Ovary (tissue), 9 donors: ENCODE measurements around the gene FLNA. TPM values are rescaled to one million over a fixed set of nuclear protein-coding genes. Genes with fewer than 3 reads are reported as not detected.

Source experiments
- DNase-seq, 5 donors: peaks; one replicate each; pipeline ENCODE4 v3.0.0-alpha.2; 2019 to 2020
- H3K27ac ChIP-seq, 2 donors: fragments of 200-600 bp; one replicate each; pipeline versions ENCODE4 v1.5.1 to v1.8.0; 2019 to 2022
- H3K27me3 ChIP-seq: fragments of 200-600 bp; one replicate; pipeline ENCODE4 v1.8.0; 2022
- H3K36me3 ChIP-seq: fragments of 200-600 bp; sonication (generic); one replicate; pipeline ENCODE4 v1.5.1; 2019
- H3K4me1 ChIP-seq: one replicate; pipeline ENCODE4 v1.8.1; 2013; ENCODE audit warnings: mild to moderate bottlenecking, moderate library complexity; ENCODE audit not compliant: insufficient read depth
- H3K4me3 ChIP-seq: fragments of 200-600 bp; sonication (generic); one replicate; pipeline ENCODE4 v1.5.1; 2017
- H3K9me3 ChIP-seq, 2 donors: fragments of 200-600 bp in 1 of 2; sonication (generic) in 1 of 2; one replicate each; pipeline versions ENCODE4 v1.5.1 to v1.8.1; 2013 to 2019; ENCODE audit warnings: mild to moderate bottlenecking in 1 of 2, moderate library complexity in 1 of 2
- EP300 ChIP-seq: sonication (generic); formaldehyde crosslinking; IDR thresholded peaks from one replicate; pipeline ENCODE4 v1.6.1; 2017; ENCODE audit warnings: antibody characterized with exemption
- POLR2A ChIP-seq: fragments of 450-650 bp; IDR thresholded peaks from one replicate; pipeline ENCODE4 v1.6.1; 2017; ENCODE audit warnings: antibody characterized with exemption, mild to moderate bottlenecking, moderate library complexity
- WGBS, 3 donors: extraction: QIAGEN DNeasy Blood & Tissue Kit in 1 of 3; methylation state at CpG; one replicate each; pipeline versions ENCODE4 v1.1.5 to v1.1.7; 2013 to 2017; 5-methylcytosine and 5-hydroxymethylcytosine counted together
- intact Hi-C, 4 donors: fragments of 100-400 bp; cut with DNase I; formaldehyde crosslinking; loops; one replicate each; pipeline versions ENCODE4 v1.11.0 to v1.15.1; 2022 to 2023
- polyA plus RNA-seq, 2 donors: library from polyadenylated mRNA; stranded (reverse); fragments of 200-250 nt in 1 of 2; fragments of 350-450 nt in 1 of 2; fragmentation: Illumina TruSeq in 1 of 2; extraction: RNeasy Lipid Tissue Mini Kit (QIAGEN cat#74804) in 1 of 2; gene quantifications; one replicate each; pipeline ENCODE4 v1.2.3, GENCODE V29; 2013 to 2014
- total RNA-seq, 7 donors: library from RNA; depleted of rRNA in 2 of 7; stranded (reverse); fragments of >200 nt in 2 of 7; fragmentation: NEBNext Ultra II Directional in 3 of 7; extraction: Animal tissue kit (Norgen Biotek cat#: 25700) in 3 of 7; gene quantifications; one replicate each; pipeline versions ENCODE4 v1.1.0 to v1.2.4, GENCODE V29; 2016 to 2023
- TF ChIP-seq, protein P1 (sequence below), 3 donors: fragments of 450-650 bp in 2 of 3; fragments of 200-600 bp in 1 of 3; IDR thresholded peaks; one replicate each; pipeline versions ENCODE4 v1.5.1 to v1.8.0; 2016 to 2022; ENCODE audit warnings: antibody characterized with exemption in 3 of 3, mild to moderate bottlenecking in 1 of 3
- donor health status: DM: no; HTN: no; CAD: no; lungs with moderate emphysema.
- donor health status: DM: no; HTN: no; CAD: no.
- donor health status: Bipolar disorder and iron deficiency.
- donor health status: DM: yes; HTN: yes; CAD: no.
- donor health status: DM: no; HTN: no; CAD: no.
- donor health status: DM: yes; HTN: yes; CAD: no.

FLNA gene
- total and polyA plus RNA-seq, 9 donors, result 327 to 2,249 (median 885) TPM

DNA sequence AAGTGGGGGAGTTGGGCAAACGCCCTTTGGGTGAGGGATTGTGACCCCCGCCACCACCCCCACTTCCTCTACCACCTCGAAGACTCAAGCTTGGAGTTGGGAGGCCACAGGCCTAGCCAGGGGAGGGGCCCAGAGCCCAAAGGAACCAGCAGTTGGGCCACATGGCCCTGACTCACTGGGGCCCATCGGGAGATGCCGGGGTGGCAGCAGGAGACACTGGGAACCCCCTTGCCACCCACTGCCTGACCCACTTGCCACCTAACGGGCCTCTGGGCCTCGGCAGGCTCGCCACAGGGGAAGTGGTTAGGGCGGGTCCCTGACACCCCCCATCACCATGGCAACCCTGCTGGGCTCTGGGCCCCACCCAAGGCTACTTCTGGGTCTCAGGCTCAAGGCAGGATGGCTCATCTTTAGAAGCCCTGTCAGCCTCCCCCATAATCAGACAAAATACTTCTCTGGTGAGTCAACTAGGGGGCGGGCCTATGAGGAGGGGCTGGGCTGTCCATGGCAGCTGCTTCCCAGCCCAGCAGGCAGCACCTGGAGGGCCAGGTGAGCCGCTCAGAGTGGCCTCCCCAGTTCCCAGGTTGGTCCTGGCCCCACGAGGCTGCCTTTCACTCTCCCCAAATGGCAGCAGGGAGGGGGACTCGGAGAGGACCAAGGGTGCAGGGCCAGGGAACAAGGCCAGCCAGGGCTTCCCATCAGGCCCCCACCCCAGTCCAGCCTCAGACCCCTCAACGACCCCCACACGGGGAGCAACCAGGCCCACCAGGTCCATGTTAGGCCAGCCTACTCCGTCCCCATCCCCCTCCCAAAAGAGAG lies 5.6 kb downstream of the FLNA start:
- 35 to 51% (median 41%) methylated on average over 11 to 16 of the region's 16 CpGs for WGBS, 3 donors
- no peaks in the 10 kb centered on the region for H3K36me3 ChIP-seq
- peaks cover 8% of the 10 kb centered on the region for H3K4me1 ChIP-seq
- intact Hi-C loops, result no loop called here
- peak; percentile 81 to 90 (median 83) for DNase-seq
- H3K4me3 ChIP-seq, result peak overlapping the region; percentile 55
- TF ChIP-seq, protein P1, sequence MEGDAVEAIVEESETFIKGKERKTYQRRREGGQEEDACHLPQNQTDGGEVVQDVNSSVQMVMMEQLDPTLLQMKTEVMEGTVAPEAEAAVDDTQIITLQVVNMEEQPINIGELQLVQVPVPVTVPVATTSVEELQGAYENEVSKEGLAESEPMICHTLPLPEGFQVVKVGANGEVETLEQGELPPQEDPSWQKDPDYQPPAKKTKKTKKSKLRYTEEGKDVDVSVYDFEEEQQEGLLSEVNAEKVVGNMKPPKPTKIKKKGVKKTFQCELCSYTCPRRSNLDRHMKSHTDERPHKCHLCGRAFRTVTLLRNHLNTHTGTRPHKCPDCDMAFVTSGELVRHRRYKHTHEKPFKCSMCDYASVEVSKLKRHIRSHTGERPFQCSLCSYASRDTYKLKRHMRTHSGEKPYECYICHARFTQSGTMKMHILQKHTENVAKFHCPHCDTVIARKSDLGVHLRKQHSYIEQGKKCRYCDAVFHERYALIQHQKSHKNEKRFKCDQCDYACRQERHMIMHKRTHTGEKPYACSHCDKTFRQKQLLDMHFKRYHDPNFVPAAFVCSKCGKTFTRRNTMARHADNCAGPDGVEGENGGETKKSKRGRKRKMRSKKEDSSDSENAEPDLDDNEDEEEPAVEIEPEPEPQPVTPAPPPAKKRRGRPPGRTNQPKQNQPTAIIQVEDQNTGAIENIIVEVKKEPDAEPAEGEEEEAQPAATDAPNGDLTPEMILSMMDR (IDR thresholded peaks at IDR 0.05), result no peak
- TF ChIP-seq EP300 (no peak), POLR2A (peak; percentile 13)
- no peaks in the 10 kb centered on the region for H3K27me3 ChIP-seq
- H3K9me3 ChIP-seq, result no peaks in the 10 kb centered on the region
- peak overlapping the region; percentile 87 to 90 for H3K27ac ChIP-seq

DNA sequence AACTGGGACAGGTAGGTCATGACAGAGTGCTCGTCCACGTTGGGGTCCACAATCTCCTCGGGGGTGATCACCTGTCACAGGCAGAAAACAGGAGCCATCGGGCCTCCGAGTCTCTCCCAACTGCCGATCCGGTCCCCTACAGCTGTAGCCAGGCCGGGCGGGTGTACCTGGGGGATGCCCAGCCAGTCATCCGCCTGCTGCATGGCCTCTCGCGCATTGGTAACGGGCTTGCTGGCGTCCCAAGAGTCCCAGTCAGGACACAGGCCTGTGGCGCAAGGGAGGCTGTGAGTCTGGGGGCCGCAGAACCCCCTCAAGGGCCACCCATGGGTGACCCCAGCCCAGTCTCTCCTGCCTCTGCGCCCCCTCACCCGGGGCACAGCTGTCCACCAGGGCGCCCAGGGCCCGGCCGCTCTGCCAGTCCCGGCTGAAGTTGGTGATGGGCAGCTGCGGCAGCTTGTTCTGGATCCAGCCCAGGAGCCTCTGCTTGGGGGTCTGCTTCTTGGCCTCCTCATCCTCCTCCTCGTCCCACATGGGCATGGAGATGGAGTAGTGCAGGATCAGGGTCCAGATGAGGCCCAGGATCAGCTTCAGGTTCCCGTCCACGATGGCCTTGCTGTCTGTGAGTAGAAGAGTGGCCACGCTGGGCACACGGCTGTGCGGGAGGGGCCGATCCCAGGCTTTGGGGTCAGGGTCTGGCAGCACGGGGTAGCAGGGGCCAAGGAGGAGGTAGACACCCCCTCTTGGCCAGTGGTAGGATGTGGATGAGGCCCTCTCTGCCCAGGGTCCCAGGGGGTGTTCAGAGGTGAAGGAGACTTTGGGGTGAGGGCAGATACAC lies 6.7 kb downstream of the FLNA start:
- Histone ChIP-seq H3K36me3 (no peaks in the 10 kb centered on the region), H3K27me3 (no peaks in the 10 kb centered on the region), H3K27ac (peak overlapping the region; percentile 87 to 90), H3K4me1 (peaks cover 8% of the 10 kb centered on the region), H3K4me3 (no peak overlapping the region), H3K9me3 (no peaks in the 10 kb centered on the region)
- no peak for TF ChIP-seq POLR2A
- TF ChIP-seq, protein P1 (IDR thresholded peaks at IDR 0.05), result no peak
- no peak for TF ChIP-seq EP300
- DNase-seq, result no peak
- intact Hi-C loops, result no loop called here
- 66 to 76% (median 71%) methylated on average over 25 to 31 of the region's 31 CpGs for WGBS, 3 donors

DNA sequence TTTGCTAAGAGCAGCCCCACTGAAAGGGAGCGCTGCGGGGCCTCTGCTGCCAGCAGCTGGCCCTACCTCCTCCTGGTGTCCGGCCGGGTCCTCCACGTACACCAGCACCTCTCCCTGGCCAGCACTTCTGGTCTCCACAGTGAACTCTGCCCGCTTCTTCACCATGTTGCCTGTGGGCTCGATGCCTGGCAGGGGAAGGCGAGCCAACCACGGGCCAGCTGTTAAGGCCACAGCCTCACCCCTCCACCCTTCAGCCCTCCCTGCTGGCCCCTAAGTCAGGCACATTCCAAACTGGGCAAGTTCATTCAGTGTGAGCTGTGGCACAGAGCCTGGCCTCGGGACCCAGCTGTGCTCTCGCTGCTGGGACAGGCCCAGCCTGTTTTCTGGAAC lies 7.8 kb downstream of the FLNA start:
- DNase-seq, result no peak
- H3K36me3 ChIP-seq, result no peaks in the 10 kb centered on the region
- no peak for TF ChIP-seq EP300
- TF ChIP-seq POLR2A, result no peak
- TF ChIP-seq, protein P1 (IDR thresholded peaks at IDR 0.05), result no peak
- H3K27ac ChIP-seq, result peak overlapping the region in 1 of 2 donors; percentile 16
- peaks cover 8% of the 10 kb centered on the region for H3K4me1 ChIP-seq
- intact Hi-C loops, result no loop called here
- no peaks in the 10 kb centered on the region for H3K9me3 ChIP-seq
- 59 to 83% (median 74%) methylated on average over 8 to 11 of the region's 11 CpGs for WGBS, 3 donors
- no peaks in the 10 kb centered on the region for H3K27me3 ChIP-seq
- H3K4me3 ChIP-seq, result no peak overlapping the region

DNA sequence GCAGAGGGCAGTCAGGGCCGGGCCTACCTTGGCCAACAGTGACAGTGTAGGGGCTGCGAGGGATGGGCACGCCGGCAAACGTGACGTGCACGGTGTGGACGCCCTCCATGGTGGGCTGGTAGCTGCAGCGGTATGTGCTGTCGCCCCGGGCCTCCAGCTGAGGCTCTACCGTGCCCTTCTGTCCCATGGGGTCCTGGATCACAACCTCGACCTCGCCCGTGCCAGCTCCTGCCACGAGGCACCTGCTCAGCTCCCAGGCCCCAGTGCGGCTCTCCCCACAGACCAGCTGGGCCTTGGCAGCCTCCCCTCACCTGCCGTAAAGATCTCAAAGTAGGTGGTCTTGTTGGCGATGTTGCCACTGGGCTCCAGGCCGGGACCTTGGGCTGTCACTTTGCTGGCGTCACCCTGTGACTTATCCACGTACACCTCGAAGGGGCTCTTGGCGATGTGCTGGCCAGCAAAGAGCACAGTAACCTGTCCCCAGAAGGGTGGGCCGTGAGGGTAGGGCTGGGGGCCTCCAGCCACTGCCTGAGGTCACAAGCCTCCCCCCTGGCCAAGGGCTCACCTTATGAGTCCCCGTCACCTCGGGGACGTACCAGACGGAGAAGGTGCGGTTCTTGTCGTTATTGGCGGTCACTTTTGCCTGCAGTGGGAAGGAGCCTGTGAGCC lies 8.3 kb downstream of the FLNA start:
- DNase-seq, result no peak
- Histone ChIP-seq H3K36me3 (no peaks in the 10 kb centered on the region), H3K4me3 (no peak overlapping the region), H3K4me1 (peaks cover 8% of the 10 kb centered on the region), H3K27ac (no peak overlapping the region), H3K27me3 (no peaks in the 10 kb centered on the region), H3K9me3 (no peaks in the 10 kb centered on the region)
- no peak for TF ChIP-seq EP300
- TF ChIP-seq POLR2A, result no peak
- TF ChIP-seq, protein P1 (IDR thresholded peaks at IDR 0.05), result no peak
- intact Hi-C loops, result no loop called here
- WGBS, 3 donors, result 76 to 77% (median 77%) methylated on average over 31 to 32 of the region's 32 CpGs
